Measurements from ENCODE around the gene MTUS2.

Gene MTUS2

GRCh38 chr13:28967029-28967915 is 147.1 kb downstream of the MTUS2 start:
- TF ChIP-seq CTCF (conservative IDR thresholded peaks at IDR 0.05; ENCODE audit: low read depth, low read length) = no peak
- no peak for DNase-seq (ENCODE audit: low read depth)
- no peak overlapping the region for H3K4me3 ChIP-seq (ENCODE audit: low read depth, low read length)

DNA sequence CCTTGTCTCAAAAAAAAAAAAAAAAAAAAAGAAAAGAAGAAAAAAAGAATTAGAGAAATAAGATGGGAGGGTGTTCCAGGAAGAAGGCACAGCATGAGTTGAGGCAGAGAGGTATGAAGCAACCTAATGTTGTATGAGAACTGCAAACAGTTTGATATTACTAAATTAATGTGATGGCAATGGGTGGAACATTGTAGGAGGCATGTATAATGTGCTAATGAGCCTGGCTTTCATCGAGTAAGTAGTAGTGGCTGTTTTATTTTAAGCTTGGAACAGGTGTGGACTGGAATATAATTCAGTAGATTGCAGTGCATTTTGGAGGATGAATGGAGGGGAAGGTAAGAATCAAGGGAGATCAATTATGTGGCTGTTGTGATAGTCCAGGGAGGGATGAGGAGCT is 156.1 kb downstream of the MTUS2 start:
- H3K4me3 ChIP-seq (ENCODE audit: low read depth, low read length) = no peak overlapping the region
- DNase-seq (ENCODE audit: low read depth) = no peak
- no peak for TF ChIP-seq CTCF (conservative IDR thresholded peaks at IDR 0.05; ENCODE audit: low read depth, low read length)

DNA sequence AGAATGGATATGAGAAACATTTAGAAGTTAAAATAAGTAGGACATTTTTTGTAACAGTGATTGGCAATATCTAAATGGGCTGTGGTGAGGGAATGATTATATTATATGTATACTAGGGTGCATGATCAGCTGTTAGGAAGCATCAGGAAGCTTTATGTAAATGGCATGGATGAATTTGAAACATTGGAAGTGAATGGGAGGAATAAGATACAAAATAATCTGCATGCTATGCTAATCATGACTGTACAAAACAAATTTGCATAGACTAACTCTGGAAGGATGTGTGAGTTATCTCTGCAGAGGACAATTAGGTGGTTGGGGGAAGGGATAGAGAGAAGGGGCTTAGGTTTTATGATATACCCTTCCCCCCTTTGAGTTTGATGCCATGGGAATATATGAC is 156.5 kb downstream of the MTUS2 start:
- no peak for DNase-seq (ENCODE audit: low read depth)
- H3K4me3 ChIP-seq (ENCODE audit: low read depth, low read length) = no peak overlapping the region
- TF ChIP-seq CTCF (conservative IDR thresholded peaks at IDR 0.05; ENCODE audit: low read depth, low read length) = no peak

DNA sequence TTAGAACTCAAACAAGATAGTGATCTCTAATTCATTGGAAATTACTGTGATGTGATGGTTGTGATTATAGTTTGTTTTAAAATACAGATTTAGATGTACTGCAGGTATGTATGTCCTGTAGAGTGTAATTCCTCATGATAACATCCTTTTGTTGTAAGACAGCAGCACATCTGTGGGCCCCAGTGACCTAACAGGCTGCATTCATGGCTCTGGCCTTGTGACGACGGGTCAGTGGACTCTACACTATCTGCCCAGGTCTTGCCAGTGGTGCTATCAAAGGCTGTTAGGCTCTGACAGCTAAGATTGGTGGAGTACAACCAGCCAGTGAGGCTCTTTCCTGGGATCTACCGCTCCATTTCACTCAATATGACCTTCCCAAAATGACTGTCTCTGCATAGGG is 158.4 kb downstream of the MTUS2 start:
- no peak overlapping the region for H3K4me3 ChIP-seq (ENCODE audit: low read depth, low read length)
- TF ChIP-seq CTCF (conservative IDR thresholded peaks at IDR 0.05; ENCODE audit: low read depth, low read length) = no peak
- DNase-seq (ENCODE audit: low read depth) = no peak

GRCh38 chr13:28981530-28981929 is 161.4 kb downstream of the MTUS2 start:
- no peak for TF ChIP-seq CTCF (conservative IDR thresholded peaks at IDR 0.05; ENCODE audit: low read depth, low read length)
- DNase-seq (ENCODE audit: low read depth) = no peak
- H3K4me3 ChIP-seq (ENCODE audit: low read depth, low read length) = no peak overlapping the region

GRCh38 chr13:28983641-28984040 is 163.5 kb downstream of the MTUS2 start:
- no peak overlapping the region for H3K4me3 ChIP-seq (ENCODE audit: low read depth, low read length)
- no peak for DNase-seq (ENCODE audit: low read depth)
- TF ChIP-seq CTCF (conservative IDR thresholded peaks at IDR 0.05; ENCODE audit: low read depth, low read length) = no peak

- H3K4me3 ChIP-seq (ENCODE audit: low read depth, low read length) = no peak overlapping the region
- no peak for TF ChIP-seq CTCF (conservative IDR thresholded peaks at IDR 0.05; ENCODE audit: low read depth, low read length)
- no peak for DNase-seq (ENCODE audit: low read depth)
Measured at GRCh38 chr13:28984326-28984725, 164.2 kb downstream of the MTUS2 start.
